NCI-H82 treated with DMSO at 0.1 percent for 48 hours (cell line): Measurements from ENCODE around the gene MOGAT1.
"Not testable (repeated sequence)": the region's sequence is repeated elsewhere in the genome, so short reads cannot be mapped to it uniquely, and the experiment has no call there.

Experiments used
- DNase-seq: peaks from one replicate; lab custom pipeline; 2025; ENCODE audit not compliant: unreplicated experiment; lab: John Stamatoyannopoulos, UW

MOGAT1 gene

DNA sequence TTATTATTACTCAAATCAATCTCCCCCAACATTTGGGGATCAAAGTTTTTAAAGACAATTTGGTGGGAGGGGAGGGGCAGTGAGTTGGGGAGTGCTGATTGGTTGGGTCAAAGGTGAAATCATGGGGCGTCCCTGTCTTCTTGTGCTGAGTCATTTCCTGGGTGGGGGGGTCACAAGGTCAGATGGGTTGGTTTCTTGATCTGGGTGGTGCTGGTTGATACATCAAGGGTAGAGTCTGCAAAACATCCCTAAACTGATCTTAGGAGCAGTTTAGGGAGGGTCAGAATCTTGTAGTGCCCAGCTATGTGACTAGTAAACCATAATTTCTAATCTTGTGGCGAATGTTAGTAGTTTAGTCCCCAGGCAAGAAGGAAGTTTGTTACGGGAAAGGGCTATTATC, 67.4 kb downstream of the MOGAT1 start:
- DNase-seq = no peak

DNA sequence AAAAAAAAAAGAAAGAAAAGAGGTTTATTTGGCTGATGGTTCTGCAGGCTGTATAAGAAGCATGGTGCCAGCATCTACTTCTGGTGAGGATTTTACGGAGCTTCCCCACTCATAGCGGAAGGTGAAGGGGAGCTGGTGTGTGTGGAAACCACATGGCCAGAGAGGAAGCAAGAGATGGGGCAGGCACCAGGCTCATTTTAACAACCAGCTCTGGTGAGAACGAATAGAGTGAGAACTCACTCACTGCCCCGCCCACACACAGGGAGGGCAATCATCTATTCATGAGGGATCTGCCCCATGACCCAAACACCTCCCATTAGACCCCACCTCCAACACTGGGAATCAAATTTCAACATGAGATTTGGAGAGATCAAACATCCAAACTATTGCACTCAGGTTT, 68.5 kb downstream of the MOGAT1 start:
- no peak for DNase-seq

DNA sequence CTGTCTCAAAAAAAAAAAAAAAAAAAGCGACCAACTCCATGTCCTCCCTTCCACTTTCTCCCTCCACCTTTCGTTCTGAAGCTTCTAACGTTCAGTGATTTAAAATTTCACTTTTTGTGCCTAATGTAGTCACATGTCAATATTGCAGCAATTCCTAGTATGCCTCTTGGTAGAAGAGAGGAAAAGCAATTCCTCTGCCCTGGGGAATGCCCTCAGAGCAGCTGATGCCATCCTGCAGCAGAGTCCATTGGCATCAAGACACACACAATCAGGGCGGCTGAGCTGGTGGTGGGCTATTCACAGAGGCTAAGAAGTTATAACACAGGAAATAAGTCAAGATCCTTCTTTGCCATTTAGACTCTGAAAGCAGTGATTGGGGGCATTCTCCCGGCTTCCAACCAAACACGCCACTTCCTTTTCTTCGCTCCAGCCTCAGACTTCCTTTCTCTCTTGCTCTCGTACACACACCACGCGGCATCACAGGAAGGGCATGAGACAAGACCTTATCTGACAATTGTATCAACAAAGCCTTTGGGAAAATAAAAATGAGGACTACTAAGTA, 71.9 kb downstream of the MOGAT1 start:
- no peak for DNase-seq

DNA sequence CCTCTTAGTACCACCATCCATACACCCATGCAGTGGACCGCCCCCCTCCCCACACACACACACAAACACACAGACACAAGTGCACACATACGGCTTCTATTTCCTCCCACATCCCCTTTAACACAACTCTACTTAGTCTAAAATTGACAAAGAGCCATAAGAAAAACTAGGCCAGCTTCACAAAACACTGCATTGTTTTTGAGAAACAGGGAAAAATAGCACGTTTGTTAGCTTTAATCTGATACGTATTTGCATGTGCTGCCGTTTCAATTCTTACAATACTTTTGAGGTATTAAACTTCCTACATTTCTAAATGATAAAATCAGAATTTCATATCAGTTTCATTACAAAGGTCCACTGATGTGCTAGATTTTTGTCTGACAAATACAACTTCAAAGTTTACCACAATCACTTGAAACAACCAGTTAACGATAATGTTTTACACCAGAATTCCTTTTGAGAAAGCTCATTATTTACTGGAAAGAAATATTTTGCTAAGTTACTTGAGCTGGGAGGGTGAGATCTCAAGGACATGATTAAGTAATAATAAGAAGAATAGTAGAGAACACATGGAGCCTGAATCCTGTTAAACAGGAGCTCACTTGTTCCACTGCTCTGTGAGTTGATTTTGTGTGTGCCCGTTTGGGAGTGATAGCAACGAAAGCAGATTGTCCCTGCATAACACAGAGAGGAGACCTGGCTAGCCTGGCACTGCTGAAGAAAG, 74.5 kb downstream of the MOGAT1 start:
- no peak for DNase-seq

DNA sequence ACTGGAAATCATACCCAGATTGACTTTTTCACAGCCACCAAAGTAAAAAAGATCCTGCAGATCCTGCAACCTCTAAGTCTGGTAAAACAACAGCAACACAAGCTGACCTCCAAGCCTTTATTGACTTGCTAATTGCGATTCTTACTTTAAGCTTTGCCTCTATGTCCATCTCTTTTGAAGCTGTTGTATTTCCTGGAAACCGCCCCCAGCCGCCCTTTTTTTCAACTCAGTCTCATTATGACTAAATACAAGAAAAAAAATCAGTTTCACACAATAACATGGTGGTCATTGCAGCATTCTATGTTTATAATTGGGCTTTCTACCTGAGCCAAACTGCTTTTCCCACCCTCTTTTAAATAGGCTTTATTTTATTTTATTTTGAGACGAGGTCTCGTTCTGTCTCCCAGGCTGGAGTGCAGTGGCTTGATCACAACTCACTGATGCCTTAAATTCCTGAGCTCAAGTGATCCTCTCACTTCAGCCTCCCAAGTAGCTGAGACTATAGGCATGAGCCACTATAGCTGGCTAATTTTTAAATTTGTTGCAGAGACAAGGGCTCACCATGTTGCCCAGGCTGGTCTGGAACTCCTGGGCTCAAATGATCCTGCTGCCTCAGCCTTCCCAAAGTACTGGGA, 76.2 kb downstream of the MOGAT1 start:
- no peak for DNase-seq

DNA sequence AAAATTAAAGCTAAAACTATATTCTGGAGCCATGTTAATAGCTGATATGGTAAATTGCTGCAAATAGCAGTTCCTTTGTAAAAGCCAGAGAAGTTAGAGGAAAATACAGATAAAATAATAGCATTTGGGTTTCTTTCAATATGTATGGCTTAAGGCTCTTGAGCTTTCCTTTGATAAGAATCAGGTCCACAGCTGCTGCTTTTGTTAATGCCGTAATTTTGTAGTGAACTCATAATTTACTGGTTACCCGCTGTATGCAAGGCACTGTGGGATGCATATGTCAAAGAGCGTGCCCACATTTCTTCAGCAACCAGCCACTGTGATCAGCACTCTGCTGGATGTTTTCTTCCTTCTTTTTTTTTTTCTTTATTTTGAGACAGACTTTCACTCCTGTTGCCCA, 79.1 kb downstream of the MOGAT1 start:
- no peak for DNase-seq

DNA sequence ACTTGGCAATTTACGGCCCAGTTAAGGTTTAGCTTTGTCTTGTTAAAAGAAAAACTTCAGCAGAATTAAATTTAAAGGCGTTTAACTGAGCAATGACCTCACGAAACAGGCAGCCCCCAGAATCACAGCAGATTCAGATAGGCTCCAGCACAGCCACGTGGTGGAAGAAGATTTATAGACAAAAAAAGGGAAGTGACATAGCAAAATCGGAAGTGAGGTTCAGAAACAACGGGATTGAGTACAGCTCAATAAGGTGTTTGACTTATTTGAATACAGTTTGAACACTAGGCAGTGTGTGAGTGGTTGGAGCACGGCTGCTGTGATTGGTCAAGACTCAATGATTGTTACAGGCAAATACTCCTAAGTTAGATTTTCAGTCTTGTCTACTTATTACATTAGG, 79.8 kb downstream of the MOGAT1 start:
- no peak for DNase-seq

DNA sequence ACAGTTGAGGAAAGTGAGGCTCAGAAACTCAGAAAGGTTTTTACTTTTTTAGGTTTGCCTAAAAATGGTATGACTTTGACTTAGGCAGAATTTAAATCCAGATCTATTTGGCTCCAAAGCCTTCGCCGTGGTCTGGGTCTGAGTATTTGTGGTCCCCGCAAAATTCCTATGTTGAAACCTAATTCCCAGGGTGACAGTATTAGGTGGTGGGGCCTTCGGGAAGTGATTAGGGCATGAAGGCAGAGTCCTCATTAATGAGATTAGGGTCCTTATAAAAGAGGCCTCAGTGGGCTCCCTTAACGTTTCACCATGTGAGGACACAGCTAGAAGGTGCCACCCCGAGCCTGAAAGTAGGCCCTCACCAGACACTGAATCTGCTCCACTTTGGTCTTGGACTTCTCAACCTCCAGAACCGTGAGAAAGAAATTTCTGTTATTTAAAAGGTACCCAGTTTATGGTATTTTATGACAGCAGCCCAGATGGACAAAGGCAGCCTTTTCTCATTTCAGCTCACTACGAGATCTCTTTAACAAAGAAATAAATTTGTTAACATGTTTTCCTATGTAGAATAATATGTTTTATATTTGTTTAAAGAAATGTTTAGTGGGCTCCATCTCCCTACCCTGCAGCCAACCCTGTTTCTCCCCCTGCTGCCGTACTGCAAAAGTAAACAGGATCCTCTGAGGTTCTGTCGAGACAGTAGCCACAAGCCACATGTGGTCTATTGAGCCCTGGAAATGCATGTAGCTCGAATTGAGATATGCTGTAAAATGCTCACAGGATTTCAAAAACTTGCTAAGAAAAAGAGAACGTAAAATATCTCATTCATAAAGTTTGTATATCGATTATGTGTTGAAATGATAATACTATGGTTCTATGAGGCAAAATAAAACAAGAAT, 80.6 kb downstream of the MOGAT1 start:
- DNase-seq = peak; percentile 65

DNA sequence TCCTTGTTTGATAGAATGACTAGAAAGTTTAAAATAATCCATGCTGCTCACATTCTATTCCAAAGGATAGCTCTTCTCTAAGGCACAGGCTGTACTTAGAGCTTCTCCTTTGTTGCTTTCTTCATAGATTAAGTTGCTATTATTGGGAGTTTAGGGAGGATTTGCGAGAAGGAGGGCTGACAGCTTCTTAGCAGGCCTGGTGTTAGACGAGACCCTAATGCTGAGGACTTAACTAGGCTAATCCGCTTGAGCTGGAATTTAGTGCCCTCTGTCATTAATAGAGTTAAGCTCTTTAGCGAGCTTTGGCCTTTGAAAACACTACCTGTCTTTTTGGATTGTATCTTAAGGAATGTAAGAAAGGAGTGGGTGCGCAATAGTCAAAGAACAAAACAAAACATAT, 81.3 kb downstream of the MOGAT1 start:
- DNase-seq = peak; percentile 99

DNA sequence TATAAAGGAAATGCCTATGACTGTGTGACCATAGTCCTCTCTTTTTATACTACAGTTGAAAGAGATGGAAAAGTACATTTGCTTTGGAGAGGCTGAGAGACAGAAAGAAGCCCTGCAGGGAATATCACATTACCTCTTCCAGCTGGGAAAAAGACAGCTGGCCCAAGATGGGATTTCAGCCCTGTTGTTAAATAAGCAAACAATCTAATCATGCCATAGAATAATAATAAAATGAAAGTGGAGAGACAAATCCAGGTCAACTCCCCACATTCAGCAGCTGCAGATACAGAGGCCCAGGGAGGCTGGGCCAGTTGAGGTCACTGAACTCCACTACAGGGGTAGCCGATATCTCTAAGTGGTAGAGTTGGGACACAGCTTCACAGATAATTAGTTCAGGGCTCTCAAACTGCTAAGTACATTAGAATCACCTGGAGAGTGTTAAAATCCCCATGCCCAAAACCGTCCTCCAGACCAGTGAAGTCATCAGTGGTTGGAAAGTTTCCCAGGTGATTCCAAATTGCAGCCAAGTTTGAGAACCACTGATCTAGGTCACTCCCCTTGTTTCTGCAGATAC, 81.9 kb downstream of the MOGAT1 start:
- peak; percentile 68 for DNase-seq

DNA sequence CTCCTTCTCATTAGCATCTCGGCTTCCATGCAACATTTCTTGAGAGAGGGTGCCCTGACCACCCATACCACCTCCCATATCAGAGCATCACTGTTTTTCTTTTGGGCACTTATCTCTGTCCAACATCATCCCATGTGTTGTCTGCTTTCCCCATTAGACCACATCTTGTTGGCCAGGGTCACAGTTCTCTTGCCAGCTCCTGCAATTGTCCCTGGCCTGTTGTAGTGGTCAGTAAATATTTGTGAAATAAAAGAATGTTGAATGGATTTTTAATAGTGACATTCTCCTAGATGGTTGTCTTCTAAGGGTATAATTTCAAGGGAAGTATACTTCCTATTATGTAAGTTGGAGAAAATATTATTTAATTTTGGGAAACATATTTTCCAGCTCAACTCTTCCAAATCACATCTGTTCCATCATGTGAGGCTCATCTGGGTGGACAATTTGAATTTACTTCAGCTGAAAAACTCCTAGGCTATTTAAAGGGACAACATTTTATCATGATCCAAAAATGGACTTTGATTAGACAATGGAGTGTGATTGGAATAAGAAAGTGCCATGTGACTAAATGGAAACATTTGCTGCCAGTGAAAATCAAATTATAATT, 83.0 kb downstream of the MOGAT1 start:
- no peak for DNase-seq

DNA sequence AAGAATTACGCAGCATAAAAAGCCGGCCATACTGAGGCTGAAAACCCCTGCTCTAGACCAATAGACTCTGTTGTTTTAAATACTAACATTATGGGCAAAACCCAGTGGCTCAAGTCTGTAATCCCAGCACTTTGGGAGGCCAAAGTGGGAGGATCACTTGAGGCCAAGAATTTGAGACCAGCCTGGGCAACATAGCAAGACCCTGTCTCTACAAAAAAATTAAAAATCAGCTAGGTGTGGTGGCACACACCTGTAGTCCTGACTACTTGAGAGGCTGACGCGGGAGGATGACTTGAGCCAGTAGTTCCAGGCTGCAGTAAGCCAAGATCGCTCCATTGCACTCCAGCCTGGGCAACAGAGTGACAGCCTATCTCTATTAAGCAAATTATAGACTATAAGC, 84.1 kb downstream of the MOGAT1 start:
- DNase-seq = not testable (repeated sequence)

DNA sequence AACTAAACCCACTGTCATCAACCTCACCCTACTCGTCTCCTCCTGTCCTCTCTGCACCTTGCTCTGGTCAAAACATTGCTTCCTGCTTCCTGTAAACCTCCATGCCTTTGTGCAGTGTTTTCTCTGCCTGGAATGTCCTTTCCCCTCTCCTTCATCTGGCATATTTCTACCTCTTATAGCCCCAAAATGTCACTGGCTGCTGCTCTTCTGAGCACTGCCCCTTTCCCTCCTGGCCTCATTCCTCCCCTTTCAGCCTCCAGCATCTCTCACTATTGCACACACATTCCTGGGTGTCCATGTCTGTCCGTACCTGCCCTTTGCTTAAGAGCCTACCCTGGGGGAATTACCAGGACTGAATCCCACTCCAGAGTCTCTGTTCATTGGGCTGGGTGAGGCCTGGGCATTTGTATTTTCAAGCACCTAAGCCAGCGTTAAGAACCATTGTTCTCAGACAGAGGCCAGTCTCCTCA, 84.9 kb downstream of the MOGAT1 start:
- no peak for DNase-seq

DNA sequence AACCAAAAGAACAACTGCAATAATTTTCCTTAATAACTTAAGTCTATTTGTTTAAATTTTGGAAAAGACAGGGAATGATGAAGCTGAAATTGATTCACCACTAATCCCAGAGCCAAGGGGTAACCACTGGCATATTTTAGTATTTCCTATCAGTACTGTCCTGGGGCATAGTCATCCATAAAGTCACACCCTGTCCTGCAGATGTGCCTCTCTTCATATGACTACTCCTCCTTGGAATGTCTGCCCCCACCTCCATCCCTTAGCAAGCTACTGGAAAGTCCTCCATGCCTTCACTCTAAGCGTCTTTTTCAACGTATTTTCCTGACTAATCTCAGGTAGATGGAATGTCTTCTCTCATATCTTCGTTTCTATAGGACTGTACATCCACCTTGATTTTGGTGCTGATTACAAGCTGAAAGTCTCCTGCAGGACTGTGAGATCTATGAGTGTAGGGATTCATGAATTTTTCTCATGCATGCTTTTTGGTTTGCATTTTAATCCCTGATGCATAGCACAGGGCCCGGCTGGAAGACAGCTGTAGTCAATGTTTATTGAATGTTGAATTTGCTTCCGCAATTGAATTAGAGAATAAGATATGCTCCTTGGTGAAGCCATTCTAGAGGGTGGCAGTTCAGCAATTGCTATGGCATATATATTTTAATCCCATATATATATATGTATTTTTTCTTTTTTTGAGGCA, 85.6 kb downstream of the MOGAT1 start:
- DNase-seq = no peak
